ENCODE data around the gene VIPR1. TPM values are rescaled to one million over a fixed set of nuclear protein-coding genes. Genes with fewer than 3 reads are reported as not detected.

Gene VIPR1
- total and polyA plus RNA-seq, 5 donors, result 4.9 to 12.8 (median 10.2) TPM

- Histone ChIP-seq H3K27me3 (ENCODE audit: control insufficient read depth, insufficient read depth) (no peaks in the 10 kb centered on the region), H3K4me3 (ENCODE audit: low read length) (no peak overlapping the region), H3K4me1 (ENCODE audit: control insufficient read depth, insufficient read depth, low read length) (no peaks in the 10 kb centered on the region), H3K9me3 (ENCODE audit: control insufficient read depth, low read length) (peaks cover 2% of the 10 kb centered on the region), H3K27ac (ENCODE audit: low read length) (no peak overlapping the region)
- intact Hi-C loops (cut with DNase I), result no loop called here
- ATAC-seq (no peak), DNase-seq (no peak)
- WGBS, result 43% methylated on average over 2 of the region's 2 CpGs
Observed at GRCh38 chr3:42478830-42479229, 23.6 kb upstream of the VIPR1 start.

DNA sequence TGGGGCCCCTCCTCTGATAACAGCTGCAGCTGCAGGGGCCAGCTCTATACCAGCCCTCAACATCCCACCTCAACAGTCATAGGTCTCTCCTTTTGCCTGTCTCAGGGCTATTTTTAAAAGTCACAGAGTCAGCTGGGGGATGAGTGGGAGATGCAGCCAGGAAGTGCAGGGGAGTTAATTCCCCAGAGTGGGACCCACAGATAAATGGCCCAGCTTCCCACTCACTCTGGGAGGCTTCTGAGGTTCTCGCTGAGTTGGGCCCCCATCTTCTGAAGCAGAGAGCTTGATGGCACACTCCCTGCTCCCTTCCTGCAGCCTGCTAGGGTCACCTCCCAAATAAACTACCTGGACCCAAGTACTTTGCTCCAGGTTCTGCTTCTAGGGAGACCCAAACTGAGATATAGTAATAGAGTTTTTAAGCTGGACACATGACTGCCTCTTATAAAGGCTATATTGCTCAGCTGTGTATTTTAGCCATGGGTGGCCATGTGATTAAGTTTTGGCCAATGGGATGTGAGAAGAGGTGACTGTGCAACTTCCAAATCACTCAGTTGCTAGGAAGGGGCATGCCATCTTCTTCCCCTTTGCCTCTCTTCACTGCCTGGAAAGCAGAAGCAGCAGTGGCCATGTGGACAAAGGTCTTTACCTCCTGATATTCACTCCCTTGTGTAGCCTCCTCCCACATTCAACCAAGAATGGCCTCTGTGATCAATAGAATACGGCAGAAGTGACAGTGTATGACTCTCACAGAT, 15.5 kb upstream of the VIPR1 start:
- H3K27me3 ChIP-seq (ENCODE audit: control insufficient read depth, insufficient read depth), result no peaks in the 10 kb centered on the region
- H3K27ac ChIP-seq (ENCODE audit: low read length), result no peak overlapping the region
- ATAC-seq, result no peak
- peaks cover 5% of the 10 kb centered on the region for H3K4me1 ChIP-seq (ENCODE audit: control insufficient read depth, insufficient read depth, low read length)
- 66% methylated on average over 2 of the region's 2 CpGs for WGBS
- intact Hi-C loops (cut with DNase I), result no loop called here
- no peak for DNase-seq
- no peaks in the 10 kb centered on the region for H3K9me3 ChIP-seq (ENCODE audit: control insufficient read depth, low read length)
- H3K4me3 ChIP-seq (ENCODE audit: low read length), result no peak overlapping the region

DNA sequence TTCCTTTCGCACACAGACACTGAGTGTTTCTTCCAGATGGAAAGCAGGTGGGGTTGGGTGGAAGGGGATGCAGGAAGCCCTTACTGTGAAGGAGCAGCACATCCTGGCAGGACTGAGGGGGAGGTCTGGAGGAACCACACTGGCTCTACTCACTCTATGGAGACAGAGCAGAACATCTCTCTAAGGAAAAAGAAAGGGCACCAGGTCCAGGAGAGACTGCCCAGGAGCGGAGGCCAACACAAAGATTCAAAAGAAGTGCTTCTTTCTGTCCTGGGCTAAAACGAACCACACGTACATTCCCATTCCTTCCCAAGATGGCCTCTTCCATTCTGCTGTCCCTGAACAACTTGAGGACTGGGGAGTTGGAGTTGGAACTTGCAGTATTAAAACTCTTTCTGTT, 13.8 kb upstream of the VIPR1 start:
- Histone ChIP-seq H3K27ac (ENCODE audit: low read length) (no peak overlapping the region), H3K4me3 (ENCODE audit: low read length) (no peak overlapping the region), H3K4me1 (ENCODE audit: control insufficient read depth, insufficient read depth, low read length) (peaks cover 5% of the 10 kb centered on the region), H3K27me3 (ENCODE audit: control insufficient read depth, insufficient read depth) (no peaks in the 10 kb centered on the region), H3K9me3 (ENCODE audit: control insufficient read depth, low read length) (no peaks in the 10 kb centered on the region)
- DNase-seq (no peak), ATAC-seq (no peak)
- 84% methylated on average over 4 of the region's 4 CpGs for WGBS
- intact Hi-C loops (cut with DNase I), result no loop called here

DNA sequence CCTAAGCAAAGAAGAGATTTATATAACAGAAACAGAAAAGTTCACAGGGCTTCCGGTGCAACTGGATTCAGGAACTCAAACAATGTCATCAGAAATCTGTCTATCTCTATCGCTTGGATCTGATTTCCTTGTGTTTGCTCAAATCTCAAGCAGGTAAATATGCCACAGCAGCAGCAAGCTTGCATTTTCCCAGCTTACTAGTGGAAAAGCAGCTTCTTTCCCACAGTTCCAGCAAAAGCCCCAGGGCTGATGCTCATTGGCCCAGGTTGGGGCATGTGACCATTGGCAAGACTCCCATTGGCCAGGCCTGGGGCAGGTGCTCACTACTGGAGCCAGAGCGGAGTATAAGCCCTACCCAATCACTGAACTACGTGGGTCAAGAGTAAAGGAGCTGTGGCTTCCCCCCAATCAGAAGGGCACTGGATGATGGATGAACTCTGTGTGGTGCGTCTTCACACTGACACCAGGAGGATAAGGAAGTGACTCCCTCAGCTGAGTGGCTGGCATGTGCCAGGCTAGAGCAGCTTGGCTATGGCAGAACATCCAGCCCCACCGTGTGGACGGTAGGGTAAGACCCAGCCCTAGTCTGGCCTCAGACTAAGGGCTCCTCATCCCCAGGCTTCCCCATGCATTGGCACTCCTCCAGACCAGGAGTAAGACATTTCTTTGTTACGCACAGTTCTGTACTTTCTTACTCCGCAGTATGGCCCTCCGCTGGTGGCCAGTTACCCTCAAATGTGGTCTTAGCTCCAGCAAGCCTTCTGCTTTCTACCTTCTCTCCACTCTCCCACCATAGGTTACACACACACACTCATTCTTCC, 13.1 kb upstream of the VIPR1 start:
- ATAC-seq (no peak), DNase-seq (no peak)
- Histone ChIP-seq H3K4me1 (ENCODE audit: control insufficient read depth, insufficient read depth, low read length) (peaks cover 5% of the 10 kb centered on the region), H3K27ac (ENCODE audit: low read length) (no peak overlapping the region), H3K9me3 (ENCODE audit: control insufficient read depth, low read length) (no peaks in the 10 kb centered on the region), H3K4me3 (ENCODE audit: low read length) (no peak overlapping the region), H3K27me3 (ENCODE audit: control insufficient read depth, insufficient read depth) (no peaks in the 10 kb centered on the region)
- intact Hi-C loops (cut with DNase I), result no loop called here
- 92% methylated on average over 10 of the region's 10 CpGs for WGBS

- ATAC-seq (no peak), DNase-seq (no peak)
- intact Hi-C loops (cut with DNase I), result no loop called here
- 83% methylated on average over 3 of the region's 3 CpGs for WGBS
- Histone ChIP-seq H3K4me1 (ENCODE audit: control insufficient read depth, insufficient read depth, low read length) (peaks cover 5% of the 10 kb centered on the region), H3K27me3 (ENCODE audit: control insufficient read depth, insufficient read depth) (no peaks in the 10 kb centered on the region), H3K27ac (ENCODE audit: low read length) (peak overlapping the region; percentile 20), H3K9me3 (ENCODE audit: control insufficient read depth, low read length) (no peaks in the 10 kb centered on the region), H3K4me3 (ENCODE audit: low read length) (no peak overlapping the region)
Observed at GRCh38 chr3:42489937-42490227, 12.6 kb upstream of the VIPR1 start.

DNA sequence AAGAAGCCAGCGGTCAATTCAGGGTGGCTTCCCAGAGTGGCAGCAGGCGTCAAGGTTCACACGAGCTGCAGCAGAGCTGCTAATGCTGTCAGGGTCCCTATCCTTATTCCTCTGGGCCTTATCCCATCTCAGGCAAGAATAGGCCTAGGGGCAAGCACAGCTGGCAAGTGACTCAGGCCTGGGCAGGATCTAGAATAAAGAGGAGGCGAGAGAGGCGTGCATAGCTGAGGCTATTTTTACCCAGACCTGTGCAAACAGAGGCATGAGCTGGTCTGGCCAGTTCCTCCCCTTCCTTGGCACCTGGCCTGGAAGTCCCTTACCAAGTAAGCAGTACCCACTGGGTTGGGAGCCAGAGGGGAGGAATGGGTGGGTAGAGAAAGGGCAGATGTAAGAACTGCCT, 12.2 kb upstream of the VIPR1 start:
- no peak overlapping the region for H3K4me3 ChIP-seq (ENCODE audit: low read length)
- ATAC-seq (peak; percentile 72 to 81), DNase-seq (peak in 1 of 3 donors; percentile 73)
- WGBS, result 58% methylated on average over 5 of the region's 5 CpGs
- H3K4me1 ChIP-seq (ENCODE audit: control insufficient read depth, insufficient read depth, low read length), result peaks cover 5% of the 10 kb centered on the region
- H3K27me3 ChIP-seq (ENCODE audit: control insufficient read depth, insufficient read depth), result no peaks in the 10 kb centered on the region
- intact Hi-C loops (cut with DNase I), result no loop called here
- no peaks in the 10 kb centered on the region for H3K9me3 ChIP-seq (ENCODE audit: control insufficient read depth, low read length)
- H3K27ac ChIP-seq (ENCODE audit: low read length), result peak overlapping the region; percentile 20

GRCh38 chr3:42491881-42492507, 10.4 kb upstream of the VIPR1 start:
- 71% methylated on average over 3 of the region's 3 CpGs for WGBS
- no peak overlapping the region for H3K27ac ChIP-seq (ENCODE audit: low read length)
- H3K4me1 ChIP-seq (ENCODE audit: control insufficient read depth, insufficient read depth, low read length), result peaks cover 6% of the 10 kb centered on the region
- H3K4me3 ChIP-seq (ENCODE audit: low read length), result no peak overlapping the region
- H3K27me3 ChIP-seq (ENCODE audit: control insufficient read depth, insufficient read depth), result no peaks in the 10 kb centered on the region
- intact Hi-C loops (cut with DNase I), result no loop called here
- ATAC-seq, result no peak
- DNase-seq, result no peak
- no peaks in the 10 kb centered on the region for H3K9me3 ChIP-seq (ENCODE audit: control insufficient read depth, low read length)

DNA sequence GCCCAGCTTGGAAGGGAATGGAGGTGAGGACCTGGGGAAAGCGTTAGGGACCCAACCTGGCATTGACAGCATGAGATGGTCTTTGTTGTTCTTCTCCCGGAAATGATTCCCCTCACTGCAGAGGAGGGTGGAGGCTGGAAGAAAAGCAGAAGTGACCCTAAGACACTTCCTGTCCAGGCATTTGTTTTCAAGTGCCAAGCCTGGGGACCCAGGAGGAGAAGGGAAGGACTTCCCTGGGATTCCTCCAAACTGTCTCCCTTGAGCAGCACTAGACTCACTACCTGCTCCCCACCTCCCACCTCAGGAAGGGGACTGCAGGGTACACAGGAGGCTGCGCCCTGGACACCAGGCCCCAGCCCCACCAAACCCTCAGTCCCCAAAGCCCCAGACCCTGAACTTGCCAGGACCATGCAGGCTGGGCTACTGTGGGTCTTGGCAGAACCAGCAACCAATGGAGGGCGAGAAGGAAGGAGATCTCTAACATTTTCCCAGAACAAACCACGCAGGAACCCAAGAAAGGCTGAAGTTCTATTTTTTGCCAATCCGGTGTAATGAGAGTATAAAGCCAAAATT, 9.8 kb upstream of the VIPR1 start:
- ATAC-seq (peak; percentile 16 to 20), DNase-seq (no peak)
- no peaks in the 10 kb centered on the region for H3K9me3 ChIP-seq (ENCODE audit: control insufficient read depth, low read length)
- intact Hi-C loops (cut with DNase I), result no loop called here
- WGBS, result 73% methylated on average over 6 of the region's 6 CpGs
- H3K27ac ChIP-seq (ENCODE audit: low read length), result no peak overlapping the region
- H3K27me3 ChIP-seq (ENCODE audit: control insufficient read depth, insufficient read depth), result no peaks in the 10 kb centered on the region
- H3K4me3 ChIP-seq (ENCODE audit: low read length), result no peak overlapping the region
- H3K4me1 ChIP-seq (ENCODE audit: control insufficient read depth, insufficient read depth, low read length), result peaks cover 9% of the 10 kb centered on the region

GRCh38 chr3:42493126-42493797, 9.2 kb upstream of the VIPR1 start:
- WGBS, result 71% methylated on average over 7 of the region's 7 CpGs
- H3K4me3 ChIP-seq (ENCODE audit: low read length), result no peak overlapping the region
- ATAC-seq, result no peak
- H3K27me3 ChIP-seq (ENCODE audit: control insufficient read depth, insufficient read depth), result no peaks in the 10 kb centered on the region
- DNase-seq, result no peak
- H3K4me1 ChIP-seq (ENCODE audit: control insufficient read depth, insufficient read depth, low read length), result peaks cover 9% of the 10 kb centered on the region
- no peak overlapping the region for H3K27ac ChIP-seq (ENCODE audit: low read length)
- no peaks in the 10 kb centered on the region for H3K9me3 ChIP-seq (ENCODE audit: control insufficient read depth, low read length)
- intact Hi-C loops (cut with DNase I), result no loop called here

GRCh38 chr3:42493798-42494151, 8.7 kb upstream of the VIPR1 start:
- Histone ChIP-seq H3K4me1 (ENCODE audit: control insufficient read depth, insufficient read depth, low read length) (peaks cover 9% of the 10 kb centered on the region), H3K27ac (ENCODE audit: low read length) (no peak overlapping the region), H3K4me3 (ENCODE audit: low read length) (no peak overlapping the region), H3K27me3 (ENCODE audit: control insufficient read depth, insufficient read depth) (no peaks in the 10 kb centered on the region), H3K9me3 (ENCODE audit: control insufficient read depth, low read length) (no peaks in the 10 kb centered on the region)
- ATAC-seq (no peak), DNase-seq (no peak)
- WGBS, result 92% methylated on average over 3 of the region's 3 CpGs
- intact Hi-C loops (cut with DNase I), result no loop called here

GRCh38 chr3:42495393-42495792, 7.0 kb upstream of the VIPR1 start:
- Histone ChIP-seq H3K4me3 (ENCODE audit: low read length) (no peak overlapping the region), H3K27ac (ENCODE audit: low read length) (no peak overlapping the region), H3K9me3 (ENCODE audit: control insufficient read depth, low read length) (no peaks in the 10 kb centered on the region), H3K4me1 (ENCODE audit: control insufficient read depth, insufficient read depth, low read length) (peaks cover 4% of the 10 kb centered on the region), H3K27me3 (ENCODE audit: control insufficient read depth, insufficient read depth) (no peaks in the 10 kb centered on the region)
- DNase-seq (no peak), ATAC-seq (no peak)
- intact Hi-C loops (cut with DNase I), result no loop called here
